Stimulated activated CD4-positive, alpha-beta T cell treated with anti-CD3 and anti-CD28 coated beads, Interleukin-2, amount 100 ng/mL, for 48 hours (primary cell): ENCODE measurements around the gene MAPKAP1.
A peak's percentile ranks its signal among the peaks of the same experiment; 100 is the strongest.

Experiments used
- DNase-seq, 2 donors: peaks; one replicate each; pipeline ENCODE4 v3.0.0-alpha.2; 2020

MAPKAP1 gene

GRCh38 chr9:125706651-125707471 lies at the start of gene MAPKAP1:
Gene MAPKAP1, minus strand, starts transcription at chr9:125707208. Its CDS starts 34,634 bp downstream, at chr9:125672574.
- peak; percentile 94 to 95 for DNase-seq

- DNase-seq = no peak
Measured at GRCh38 chr9:125756518-125756917, 49.5 kb upstream of the MAPKAP1 start.

GRCh38 chr9:125755340-125755739 lies 48.3 kb upstream of the MAPKAP1 start:
- DNase-seq = no peak

GRCh38 chr9:125754096-125754495 lies 47.1 kb upstream of the MAPKAP1 start:
- DNase-seq = no peak

- DNase-seq = no peak
Measured at GRCh38 chr9:125752070-125752628, 45.1 kb upstream of the MAPKAP1 start.

GRCh38 chr9:125750627-125751011 lies 43.6 kb upstream of the MAPKAP1 start:
- no peak for DNase-seq

- no peak for DNase-seq
Measured at GRCh38 chr9:125749951-125750626, 43.1 kb upstream of the MAPKAP1 start.

GRCh38 chr9:125749287-125749935 lies 42.4 kb upstream of the MAPKAP1 start:
- no peak for DNase-seq

- DNase-seq = no peak
Measured at GRCh38 chr9:125748446-125749099, 41.6 kb upstream of the MAPKAP1 start.

GRCh38 chr9:125747765-125748445 lies 40.9 kb upstream of the MAPKAP1 start:
- DNase-seq = peak; percentile 11 to 16

- DNase-seq = peak; percentile 15 to 32
Measured at GRCh38 chr9:125747053-125747764, 40.2 kb upstream of the MAPKAP1 start, which contains the start of gene PBX3. Gene PBX3, plus strand, starts transcription at chr9:125747373.

GRCh38 chr9:125746774-125747052 lies 39.7 kb upstream of the MAPKAP1 start:
- DNase-seq = no peak

GRCh38 chr9:125746017-125746773 lies 39.2 kb upstream of the MAPKAP1 start:
- peak; percentile 88 to 92 for DNase-seq

GRCh38 chr9:125745682-125746016 lies 38.6 kb upstream of the MAPKAP1 start:
- DNase-seq = no peak

- no peak for DNase-seq
Measured at GRCh38 chr9:125745018-125745417, 38.0 kb upstream of the MAPKAP1 start.

- DNase-seq = no peak
Measured at GRCh38 chr9:125744616-125745015, 37.6 kb upstream of the MAPKAP1 start.

- no peak for DNase-seq
Measured at GRCh38 chr9:125743682-125744428, 36.8 kb upstream of the MAPKAP1 start.

- no peak for DNase-seq
Measured at GRCh38 chr9:125742657-125743056, 35.6 kb upstream of the MAPKAP1 start.

- no peak for DNase-seq
Measured at GRCh38 chr9:125739436-125739835, 32.4 kb upstream of the MAPKAP1 start.

- DNase-seq = no peak
Measured at GRCh38 chr9:125732562-125732961, 25.6 kb upstream of the MAPKAP1 start.
